ENCODE data around the gene USP16.

Gene USP16

DNA sequence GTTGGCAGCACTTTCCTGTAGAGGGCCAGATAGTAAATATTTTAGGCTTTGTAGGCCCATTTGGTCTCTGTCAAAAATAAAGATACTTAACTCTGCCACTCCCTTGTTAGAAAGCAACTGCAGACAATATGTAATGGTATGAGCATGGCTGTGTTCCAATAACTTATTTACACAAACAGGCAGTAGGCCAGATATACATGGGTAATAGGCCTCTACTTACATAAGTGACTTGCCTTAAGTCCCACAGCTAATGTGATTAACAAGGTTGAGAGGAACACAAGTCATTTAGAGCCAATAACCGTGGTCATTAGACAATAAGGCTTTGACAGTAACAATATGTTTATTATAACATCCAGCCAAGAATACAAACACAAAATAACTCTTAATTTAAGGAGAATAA lies 31.5 kb downstream of the USP16 start:
- no peak overlapping the region for H2BK120ac ChIP-seq (ENCODE audit: low read depth, low read length)
- no CpG with 5 or more reads among the region's 1 CpG for WGBS

GRCh38 chr21:29056538-29057050 lies 32.1 kb downstream of the USP16 start:
- Histone ChIP-seq H3K79me1 (replicated peaks; ENCODE audit: low read length, poor library complexity, severe bottlenecking) (peaks cover 2% of the 10 kb centered on the region), H3K4ac (ENCODE audit: low read depth in 1 of 2, low read length in 2 of 2) (no peak overlapping the region), H3K27me3 (ENCODE audit: control insufficient read depth in 1 of 2, insufficient read depth in 1 of 2, low read length in 2 of 2) (no peaks in the 10 kb centered on the region), H3K23ac (ENCODE audit: low read length in 2 of 2) (no peak overlapping the region), H3K9me3 (ENCODE audit: control insufficient read depth, low read length) (no peaks in the 10 kb centered on the region), H3K4me2 (ENCODE audit: low read length, poor library complexity, severe bottlenecking) (no peak overlapping the region), H2AFZ (ENCODE audit: low read depth, low read length) (no peak overlapping the region), H4K8ac (ENCODE audit: low read length) (no peak overlapping the region), H4K91ac (ENCODE audit: low read length) (no peak overlapping the region), H3K4me3 (ENCODE audit: insufficient read depth in 1 of 2, low read depth in 1 of 2, low read length in 2 of 2) (no peak overlapping the region), H3K27ac (ENCODE audit: low read length, poor library complexity, severe bottlenecking) (no peak overlapping the region), H3K36me3 (ENCODE audit: control insufficient read depth in 1 of 2, insufficient read depth in 2 of 2, low read depth in 1 of 2, low read length in 2 of 2) (peaks cover 19 to 91% of the 10 kb centered on the region in 2 experiments), H2BK15ac (ENCODE audit: low read depth, poor library complexity, severe bottlenecking) (no peak overlapping the region), H3K18ac (ENCODE audit: low read depth in 1 of 2, low read length in 2 of 2) (no peak overlapping the region), H3K4me1 (ENCODE audit: control insufficient read depth, insufficient read depth, low read depth, low read length) (no peaks in the 10 kb centered on the region), H2AK5ac (ENCODE audit: low read length, severe bottlenecking) (no peak overlapping the region), H3K9ac (ENCODE audit: low read length) (no peak overlapping the region), H2BK120ac (ENCODE audit: low read depth, low read length) (no peak overlapping the region), H3K14ac (ENCODE audit: low read length in 2 of 2) (no peak overlapping the region), H2BK12ac (ENCODE audit: low read length in 2 of 2) (no peak overlapping the region), H2BK5ac (ENCODE audit: low read depth, low read length, poor library complexity, severe bottlenecking) (no peak overlapping the region)
- WGBS, result 100% methylated on average over 2 of the region's 3 CpGs
- no peak for DNase-seq

More for the DNA sequence above, 31.5 kb downstream of the USP16 start:
- no peak overlapping the region for H3K18ac ChIP-seq (ENCODE audit: low read depth in 1 of 2, low read length in 2 of 2)
- peaks cover 2% of the 10 kb centered on the region for H3K79me1 ChIP-seq (replicated peaks; ENCODE audit: low read length, poor library complexity, severe bottlenecking)
- DNase-seq, result no peak
- no peaks in the 10 kb centered on the region for H3K9me3 ChIP-seq (ENCODE audit: control insufficient read depth, low read length)
- no peak overlapping the region for H3K14ac ChIP-seq (ENCODE audit: low read length in 2 of 2)
- H3K4me3 ChIP-seq (ENCODE audit: insufficient read depth in 1 of 2, low read depth in 1 of 2, low read length in 2 of 2), result no peak overlapping the region
- H3K4me1 ChIP-seq (ENCODE audit: control insufficient read depth, insufficient read depth, low read depth, low read length), result no peaks in the 10 kb centered on the region
- H3K4ac ChIP-seq (ENCODE audit: low read depth in 1 of 2, low read length in 2 of 2), result no peak overlapping the region
- H3K9ac ChIP-seq (ENCODE audit: low read length), result no peak overlapping the region
- H4K8ac ChIP-seq (ENCODE audit: low read length), result no peak overlapping the region
- H2BK5ac ChIP-seq (ENCODE audit: low read depth, low read length, poor library complexity, severe bottlenecking), result no peak overlapping the region
- H3K36me3 ChIP-seq (ENCODE audit: control insufficient read depth in 1 of 2, insufficient read depth in 2 of 2, low read depth in 1 of 2, low read length in 2 of 2), result peaks cover 21 to 91% of the 10 kb centered on the region in 2 experiments
- no peak overlapping the region for H2BK15ac ChIP-seq (ENCODE audit: low read depth, poor library complexity, severe bottlenecking)
- H4K91ac ChIP-seq (ENCODE audit: low read length), result no peak overlapping the region
- H2AFZ ChIP-seq (ENCODE audit: low read depth, low read length), result no peak overlapping the region
- H3K27ac ChIP-seq (ENCODE audit: low read length, poor library complexity, severe bottlenecking), result no peak overlapping the region
- H2AK5ac ChIP-seq (ENCODE audit: low read length, severe bottlenecking), result no peak overlapping the region
- no peak overlapping the region for H3K4me2 ChIP-seq (ENCODE audit: low read length, poor library complexity, severe bottlenecking)
- no peaks in the 10 kb centered on the region for H3K27me3 ChIP-seq (ENCODE audit: control insufficient read depth in 1 of 2, insufficient read depth in 1 of 2, low read length in 2 of 2)
- H3K23ac ChIP-seq (ENCODE audit: low read length in 2 of 2), result no peak overlapping the region
- H2BK12ac ChIP-seq (ENCODE audit: low read length in 2 of 2), result no peak overlapping the region

DNA sequence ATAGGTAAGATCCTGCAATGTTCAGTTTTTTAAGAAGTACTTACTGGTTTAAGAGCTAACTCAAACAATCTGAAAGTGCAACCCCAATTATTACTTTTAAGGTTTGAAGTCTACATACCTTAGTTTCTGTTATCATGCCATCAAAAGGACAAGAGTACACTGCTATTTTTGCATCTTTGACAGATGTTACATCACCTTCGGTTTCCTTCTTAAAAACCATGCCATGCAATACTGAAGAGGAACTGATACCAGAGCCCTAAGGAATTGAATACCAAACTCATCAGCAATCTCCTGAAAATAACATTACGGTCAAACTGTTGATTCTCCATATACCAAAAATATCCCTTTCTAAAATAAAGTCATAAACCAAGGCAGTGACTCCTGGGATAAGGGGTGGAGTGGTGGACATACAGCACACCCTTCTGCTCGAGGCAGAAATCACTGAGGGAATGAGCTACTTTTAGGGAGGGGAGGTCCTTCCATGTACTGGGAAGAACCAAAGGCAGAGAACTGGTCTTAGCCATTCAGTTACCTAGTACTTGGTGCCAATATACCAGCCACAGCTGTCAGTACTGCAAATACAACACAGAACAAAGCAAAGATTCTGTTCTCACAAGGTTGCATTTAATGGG lies 40.5 kb downstream of the USP16 start:
- H3K14ac ChIP-seq (ENCODE audit: low read length in 2 of 2), result no peak overlapping the region
- H3K36me3 ChIP-seq (ENCODE audit: control insufficient read depth in 1 of 2, insufficient read depth in 2 of 2, low read depth in 1 of 2, low read length in 2 of 2), result peaks cover 19 to 99% of the 10 kb centered on the region in 2 experiments
- H3K9ac ChIP-seq (ENCODE audit: low read length), result no peak overlapping the region
- no peak overlapping the region for H4K91ac ChIP-seq (ENCODE audit: low read length)
- no peak overlapping the region for H2AFZ ChIP-seq (ENCODE audit: low read depth, low read length)
- H2BK5ac ChIP-seq (ENCODE audit: low read depth, low read length, poor library complexity, severe bottlenecking), result no peak overlapping the region
- H3K9me3 ChIP-seq (ENCODE audit: control insufficient read depth, low read length), result no peaks in the 10 kb centered on the region
- H3K4me1 ChIP-seq (ENCODE audit: control insufficient read depth, insufficient read depth, low read depth, low read length), result no peaks in the 10 kb centered on the region
- H3K18ac ChIP-seq (ENCODE audit: low read depth in 1 of 2, low read length in 2 of 2), result no peak overlapping the region
- H4K8ac ChIP-seq (ENCODE audit: low read length), result no peak overlapping the region
- H3K4me3 ChIP-seq (ENCODE audit: insufficient read depth in 1 of 2, low read depth in 1 of 2, low read length in 2 of 2), result no peak overlapping the region
- 95% methylated on average over 2 of the region's 3 CpGs for WGBS
- H2BK12ac ChIP-seq (ENCODE audit: low read length in 2 of 2), result no peak overlapping the region
- no peak overlapping the region for H3K27ac ChIP-seq (ENCODE audit: low read length, poor library complexity, severe bottlenecking)
- no peak overlapping the region for H3K4me2 ChIP-seq (ENCODE audit: low read length, poor library complexity, severe bottlenecking)
- no peak overlapping the region for H2BK15ac ChIP-seq (ENCODE audit: low read depth, poor library complexity, severe bottlenecking)
- DNase-seq, result no peak
- H3K4ac ChIP-seq (ENCODE audit: low read depth in 1 of 2, low read length in 2 of 2), result no peak overlapping the region
- H3K23ac ChIP-seq (ENCODE audit: low read length in 2 of 2), result no peak overlapping the region
- no peak overlapping the region for H2AK5ac ChIP-seq (ENCODE audit: low read length, severe bottlenecking)
- H3K79me1 ChIP-seq (replicated peaks; ENCODE audit: low read length, poor library complexity, severe bottlenecking), result peaks cover 10% of the 10 kb centered on the region
- H2BK120ac ChIP-seq (ENCODE audit: low read depth, low read length), result no peak overlapping the region
- H3K27me3 ChIP-seq (ENCODE audit: control insufficient read depth in 1 of 2, insufficient read depth in 1 of 2, low read length in 2 of 2), result no peaks in the 10 kb centered on the region

DNA sequence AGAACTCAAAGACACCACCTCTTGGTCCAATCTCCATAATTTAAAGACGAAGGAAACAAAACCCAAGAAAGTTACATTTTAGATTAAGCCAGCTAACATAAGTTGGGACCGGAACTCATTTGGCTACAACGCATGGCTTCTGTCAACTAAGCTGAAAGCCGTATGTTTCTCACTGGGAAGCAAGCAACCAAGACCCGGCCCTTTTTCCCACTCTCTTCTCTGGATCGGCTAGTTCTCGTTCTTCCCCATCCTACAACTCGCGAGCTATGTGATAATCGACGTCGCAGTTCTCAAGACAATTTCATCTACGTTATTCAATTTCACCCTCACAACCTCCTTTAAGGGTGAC lies 48.4 kb downstream of the USP16 start:
- Histone ChIP-seq H3K18ac (ENCODE audit: low read depth in 1 of 2, low read length in 2 of 2) (peak overlapping the region; percentile 74 to 98), H2BK5ac (ENCODE audit: low read depth, low read length, poor library complexity, severe bottlenecking) (no peak overlapping the region), H3K9ac (ENCODE audit: low read length) (peak overlapping the region; percentile 99), H2BK15ac (ENCODE audit: low read depth, poor library complexity, severe bottlenecking) (no peak overlapping the region), H3K4me2 (ENCODE audit: low read length, poor library complexity, severe bottlenecking) (peak overlapping the region; percentile 51), H3K27me3 (ENCODE audit: control insufficient read depth in 1 of 2, insufficient read depth in 1 of 2, low read length in 2 of 2) (no peaks in the 10 kb centered on the region), H4K8ac (ENCODE audit: low read length) (peak overlapping the region; percentile 63), H3K9me3 (ENCODE audit: control insufficient read depth, low read length) (no peaks in the 10 kb centered on the region), H2AK5ac (ENCODE audit: low read length, severe bottlenecking) (no peak overlapping the region), H3K27ac (ENCODE audit: low read length, poor library complexity, severe bottlenecking) (peak overlapping the region; percentile 94), H4K91ac (ENCODE audit: low read length) (no peak overlapping the region), H3K23ac (ENCODE audit: low read length in 2 of 2) (peak overlapping the region in 1 of 2 experiments; percentile 66), H2BK12ac (ENCODE audit: low read length in 2 of 2) (no peak overlapping the region), H2BK120ac (ENCODE audit: low read depth, low read length) (no peak overlapping the region), H3K4me1 (ENCODE audit: control insufficient read depth, insufficient read depth, low read depth, low read length) (peaks cover 4% of the 10 kb centered on the region), H2AFZ (ENCODE audit: low read depth, low read length) (peak overlapping the region; percentile 84), H3K36me3 (ENCODE audit: control insufficient read depth in 1 of 2, insufficient read depth in 2 of 2, low read depth in 1 of 2, low read length in 2 of 2) (peaks cover 6 to 24% of the 10 kb centered on the region in 2 experiments), H3K4me3 (ENCODE audit: insufficient read depth in 1 of 2, low read depth in 1 of 2, low read length in 2 of 2) (peak overlapping the region; percentile 87 to 94), H3K14ac (ENCODE audit: low read length in 2 of 2) (peak overlapping the region in 1 of 2 experiments; percentile 44), H3K4ac (ENCODE audit: low read depth in 1 of 2, low read length in 2 of 2) (peak overlapping the region in 1 of 2 experiments; percentile 9), H3K79me1 (replicated peaks; ENCODE audit: low read length, poor library complexity, severe bottlenecking) (peaks cover 1% of the 10 kb centered on the region)
- DNase-seq, result peak; percentile 72
- under 1% methylated on average over 13 of the region's 13 CpGs for WGBS

Data from mesenchymal stem cell (in vitro differentiated cells and primary cell).